Measurements from ENCODE around the gene GALNT13. TPM values are rescaled to one million over a fixed set of nuclear protein-coding genes. Genes with fewer than 3 reads are reported as not detected.

GALNT13 gene
- total and polyA plus RNA-seq, 2 of the 13 experiments (the other 11 are each of a cell fraction or from before 2014, with no cell fraction given): 1.3 to 5.0 TPM

DNA sequence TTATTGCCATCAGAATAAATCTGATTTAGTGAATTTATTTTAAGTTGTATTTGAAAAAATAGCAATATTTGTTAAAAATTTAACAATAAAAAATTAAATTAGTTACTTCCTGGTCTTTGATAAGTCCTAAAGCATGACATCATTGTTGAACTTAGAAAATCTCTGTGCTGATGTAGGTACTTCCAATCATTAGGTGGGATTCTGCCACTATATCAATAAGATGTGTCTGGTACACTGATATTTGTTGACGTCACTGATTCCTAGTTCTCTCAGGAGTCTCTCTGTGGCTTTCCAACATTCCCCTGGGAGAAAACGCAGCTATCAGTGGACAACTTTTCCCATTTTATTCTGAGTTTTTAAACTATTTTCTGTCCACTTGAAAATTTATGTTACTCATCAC is 143.5 kb downstream of the GALNT13 start (continued):
- TF ChIP-seq, protein P1, sequence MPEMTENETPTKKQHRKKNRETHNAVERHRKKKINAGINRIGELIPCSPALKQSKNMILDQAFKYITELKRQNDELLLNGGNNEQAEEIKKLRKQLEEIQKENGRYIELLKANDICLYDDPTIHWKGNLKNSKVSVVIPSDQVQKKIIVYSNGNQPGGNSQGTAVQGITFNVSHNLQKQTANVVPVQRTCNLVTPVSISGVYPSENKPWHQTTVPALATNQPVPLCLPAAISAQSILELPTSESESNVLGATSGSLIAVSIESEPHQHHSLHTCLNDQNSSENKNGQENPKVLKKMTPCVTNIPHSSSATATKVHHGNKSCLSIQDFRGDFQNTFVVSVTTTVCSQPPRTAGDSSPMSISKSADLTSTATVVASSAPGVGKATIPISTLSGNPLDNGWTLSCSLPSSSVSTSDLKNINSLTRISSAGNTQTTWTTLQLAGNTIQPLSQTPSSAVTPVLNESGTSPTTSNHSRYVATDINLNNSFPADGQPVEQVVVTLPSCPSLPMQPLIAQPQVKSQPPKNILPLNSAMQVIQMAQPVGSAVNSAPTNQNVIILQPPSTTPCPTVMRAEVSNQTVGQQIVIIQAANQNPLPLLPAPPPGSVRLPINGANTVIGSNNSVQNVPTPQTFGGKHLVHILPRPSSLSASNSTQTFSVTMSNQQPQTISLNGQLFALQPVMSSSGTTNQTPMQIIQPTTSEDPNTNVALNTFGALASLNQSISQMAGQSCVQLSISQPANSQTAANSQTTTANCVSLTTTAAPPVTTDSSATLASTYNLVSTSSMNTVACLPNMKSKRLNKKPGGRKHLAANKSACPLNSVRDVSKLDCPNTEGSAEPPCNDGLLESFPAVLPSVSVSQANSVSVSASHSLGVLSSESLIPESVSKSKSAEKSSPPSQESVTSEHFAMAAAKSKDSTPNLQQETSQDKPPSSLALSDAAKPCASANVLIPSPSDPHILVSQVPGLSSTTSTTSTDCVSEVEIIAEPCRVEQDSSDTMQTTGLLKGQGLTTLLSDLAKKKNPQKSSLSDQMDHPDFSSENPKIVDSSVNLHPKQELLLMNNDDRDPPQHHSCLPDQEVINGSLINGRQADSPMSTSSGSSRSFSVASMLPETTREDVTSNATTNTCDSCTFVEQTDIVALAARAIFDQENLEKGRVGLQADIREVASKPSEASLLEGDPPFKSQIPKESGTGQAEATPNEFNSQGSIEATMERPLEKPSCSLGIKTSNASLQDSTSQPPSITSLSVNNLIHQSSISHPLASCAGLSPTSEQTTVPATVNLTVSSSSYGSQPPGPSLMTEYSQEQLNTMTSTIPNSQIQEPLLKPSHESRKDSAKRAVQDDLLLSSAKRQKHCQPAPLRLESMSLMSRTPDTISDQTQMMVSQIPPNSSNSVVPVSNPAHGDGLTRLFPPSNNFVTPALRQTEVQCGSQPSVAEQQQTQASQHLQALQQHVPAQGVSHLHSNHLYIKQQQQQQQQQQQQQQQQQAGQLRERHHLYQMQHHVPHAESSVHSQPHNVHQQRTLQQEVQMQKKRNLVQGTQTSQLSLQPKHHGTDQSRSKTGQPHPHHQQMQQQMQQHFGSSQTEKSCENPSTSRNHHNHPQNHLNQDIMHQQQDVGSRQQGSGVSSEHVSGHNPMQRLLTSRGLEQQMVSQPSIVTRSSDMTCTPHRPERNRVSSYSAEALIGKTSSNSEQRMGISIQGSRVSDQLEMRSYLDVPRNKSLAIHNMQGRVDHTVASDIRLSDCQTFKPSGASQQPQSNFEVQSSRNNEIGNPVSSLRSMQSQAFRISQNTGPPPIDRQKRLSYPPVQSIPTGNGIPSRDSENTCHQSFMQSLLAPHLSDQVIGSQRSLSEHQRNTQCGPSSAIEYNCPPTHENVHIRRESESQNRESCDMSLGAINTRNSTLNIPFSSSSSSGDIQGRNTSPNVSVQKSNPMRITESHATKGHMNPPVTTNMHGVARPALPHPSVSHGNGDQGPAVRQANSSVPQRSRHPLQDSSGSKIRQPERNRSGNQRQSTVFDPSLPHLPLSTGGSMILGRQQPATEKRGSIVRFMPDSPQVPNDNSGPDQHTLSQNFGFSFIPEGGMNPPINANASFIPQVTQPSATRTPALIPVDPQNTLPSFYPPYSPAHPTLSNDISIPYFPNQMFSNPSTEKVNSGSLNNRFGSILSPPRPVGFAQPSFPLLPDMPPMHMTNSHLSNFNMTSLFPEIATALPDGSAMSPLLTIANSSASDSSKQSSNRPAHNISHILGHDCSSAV (CRISPR knock-in tag; IDR thresholded peaks at IDR 0.05; ENCODE audit: borderline replicate concordance): no peak
- no peak for TF ChIP-seq ZNF337 (CRISPR knock-in tag; IDR thresholded peaks at IDR 0.05; ENCODE audit: borderline replicate concordance, low read depth)
- TF ChIP-seq, protein P2, sequence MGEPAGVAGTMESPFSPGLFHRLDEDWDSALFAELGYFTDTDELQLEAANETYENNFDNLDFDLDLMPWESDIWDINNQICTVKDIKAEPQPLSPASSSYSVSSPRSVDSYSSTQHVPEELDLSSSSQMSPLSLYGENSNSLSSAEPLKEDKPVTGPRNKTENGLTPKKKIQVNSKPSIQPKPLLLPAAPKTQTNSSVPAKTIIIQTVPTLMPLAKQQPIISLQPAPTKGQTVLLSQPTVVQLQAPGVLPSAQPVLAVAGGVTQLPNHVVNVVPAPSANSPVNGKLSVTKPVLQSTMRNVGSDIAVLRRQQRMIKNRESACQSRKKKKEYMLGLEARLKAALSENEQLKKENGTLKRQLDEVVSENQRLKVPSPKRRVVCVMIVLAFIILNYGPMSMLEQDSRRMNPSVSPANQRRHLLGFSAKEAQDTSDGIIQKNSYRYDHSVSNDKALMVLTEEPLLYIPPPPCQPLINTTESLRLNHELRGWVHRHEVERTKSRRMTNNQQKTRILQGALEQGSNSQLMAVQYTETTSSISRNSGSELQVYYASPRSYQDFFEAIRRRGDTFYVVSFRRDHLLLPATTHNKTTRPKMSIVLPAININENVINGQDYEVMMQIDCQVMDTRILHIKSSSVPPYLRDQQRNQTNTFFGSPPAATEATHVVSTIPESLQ (CRISPR knock-in tag; conservative IDR thresholded peaks at IDR 0.05): no peak
